GM23248 (cell line): Measurements from ENCODE around the gene PCDHGA1.

ENCODE experiments used
- EZH2 ChIP-seq: fragments of 200-600 bp; sonication (generic); IDR thresholded peaks from 2 replicates; pipeline ENCODE4 v1.6.1; 2018; ENCODE audit warnings: antibody characterized with exemption, mild to moderate bottlenecking; ENCODE audit not compliant: insufficient read depth, poor library complexity, severe bottlenecking
- EZH2phosphoT487 ChIP-seq: fragments of 200-600 bp; sonication (generic); IDR thresholded peaks from 2 replicates; pipeline ENCODE4 v1.6.1; 2018; ENCODE audit warnings: antibody characterized with exemption, moderate library complexity, mild to moderate bottlenecking, low read depth; ENCODE audit not compliant: insufficient read depth

DNA sequence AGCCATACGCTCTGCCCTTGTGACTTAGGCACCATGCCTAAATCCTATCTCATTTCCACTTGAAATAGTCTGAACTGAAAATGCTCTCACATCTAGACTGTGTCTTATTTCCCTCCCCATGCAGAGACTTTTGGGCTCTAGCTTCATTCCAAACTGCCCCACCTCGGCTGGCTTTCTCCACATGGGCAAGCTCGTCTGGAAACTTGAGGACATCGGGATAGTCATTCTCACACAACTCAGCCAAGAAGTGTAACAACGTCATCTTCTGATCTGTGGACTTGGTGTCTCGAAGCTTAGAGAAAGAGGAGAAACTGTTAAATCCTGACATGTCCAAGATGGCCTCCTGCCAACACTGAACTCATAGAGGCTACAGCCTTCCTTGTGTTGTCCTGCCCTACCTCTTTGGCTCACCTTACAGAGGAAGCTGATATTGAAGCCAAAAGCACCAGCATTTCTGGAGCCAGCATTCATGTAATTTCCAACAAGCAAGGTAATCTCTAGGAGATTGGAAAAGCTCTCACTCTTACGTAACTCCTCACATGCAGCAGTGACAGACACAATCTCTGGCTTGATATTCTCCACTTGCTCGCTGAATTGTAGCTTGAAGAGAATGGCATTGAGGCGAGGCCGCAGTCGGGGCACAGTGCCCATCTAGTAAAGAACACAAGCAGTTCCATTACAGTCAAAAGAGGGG, 198.1 kb downstream of the PCDHGA1 start:
- TF ChIP-seq EZH2phosphoT487 (no peak), EZH2 (no peak)
